Measurements from ENCODE around the gene WWOX. TPM values are rescaled to one million over a fixed set of nuclear protein-coding genes. Genes with fewer than 3 reads are reported as not detected.

Gene WWOX
- total RNA-seq, 6 experiments from 2014 or later, result 13.0 to 24.3 (median 16.5) TPM

DNA sequence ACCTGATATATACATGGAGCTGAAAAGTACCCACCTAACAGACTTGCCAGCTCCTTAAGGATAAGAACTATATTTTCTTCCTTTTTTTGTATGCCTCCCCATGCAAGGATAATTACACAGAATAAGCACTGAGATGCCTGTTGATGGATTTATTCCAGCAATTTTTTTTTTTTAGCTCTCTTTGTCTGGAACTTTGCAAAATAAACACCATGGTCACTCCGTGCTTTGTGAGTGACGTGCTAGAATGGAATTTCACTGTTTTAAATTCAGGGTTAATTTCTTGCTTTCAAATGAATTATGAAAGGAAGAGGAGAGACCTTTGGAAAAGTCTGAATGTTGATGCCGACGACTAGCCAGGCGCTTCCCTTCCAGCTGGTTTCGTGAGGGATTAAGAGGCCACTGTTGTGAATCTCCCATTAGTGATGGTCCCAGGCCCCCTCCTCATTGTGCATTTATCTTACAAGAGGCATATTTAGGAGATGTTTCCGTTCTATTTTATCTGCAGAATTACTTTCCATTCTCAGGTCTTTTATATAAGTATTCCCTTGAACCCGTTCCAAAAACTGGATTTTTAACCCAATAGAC, 529.1 kb downstream of the WWOX start:
- H3K4me3 ChIP-seq, result no peak overlapping the region
- intact Hi-C loops (cut with DNase I), result no loop called here
- no peaks in the 10 kb centered on the region for H3K27me3 ChIP-seq
- WGBS (ENCODE audit: insufficient coverage, low coverage, low lambda C conversion rate, missing lambda C conversion rate), result 91% methylated on average over 7 of the region's 8 CpGs
- no peak for DNase-seq
- H3K27ac ChIP-seq, result no peak overlapping the region
- H3K36me3 ChIP-seq, result no peaks in the 10 kb centered on the region
- no peak for TF ChIP-seq POLR2A (IDR thresholded peaks at IDR 0.05)
- TF ChIP-seq, protein P1, sequence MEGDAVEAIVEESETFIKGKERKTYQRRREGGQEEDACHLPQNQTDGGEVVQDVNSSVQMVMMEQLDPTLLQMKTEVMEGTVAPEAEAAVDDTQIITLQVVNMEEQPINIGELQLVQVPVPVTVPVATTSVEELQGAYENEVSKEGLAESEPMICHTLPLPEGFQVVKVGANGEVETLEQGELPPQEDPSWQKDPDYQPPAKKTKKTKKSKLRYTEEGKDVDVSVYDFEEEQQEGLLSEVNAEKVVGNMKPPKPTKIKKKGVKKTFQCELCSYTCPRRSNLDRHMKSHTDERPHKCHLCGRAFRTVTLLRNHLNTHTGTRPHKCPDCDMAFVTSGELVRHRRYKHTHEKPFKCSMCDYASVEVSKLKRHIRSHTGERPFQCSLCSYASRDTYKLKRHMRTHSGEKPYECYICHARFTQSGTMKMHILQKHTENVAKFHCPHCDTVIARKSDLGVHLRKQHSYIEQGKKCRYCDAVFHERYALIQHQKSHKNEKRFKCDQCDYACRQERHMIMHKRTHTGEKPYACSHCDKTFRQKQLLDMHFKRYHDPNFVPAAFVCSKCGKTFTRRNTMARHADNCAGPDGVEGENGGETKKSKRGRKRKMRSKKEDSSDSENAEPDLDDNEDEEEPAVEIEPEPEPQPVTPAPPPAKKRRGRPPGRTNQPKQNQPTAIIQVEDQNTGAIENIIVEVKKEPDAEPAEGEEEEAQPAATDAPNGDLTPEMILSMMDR (IDR thresholded peaks at IDR 0.05), result no peak
- no peak for ATAC-seq
- H3K4me1 ChIP-seq, result peaks cover 0 to 5% (median 0%) of the 10 kb centered on the region in 4 donors
- no peaks in the 10 kb centered on the region for H3K9me3 ChIP-seq

DNA sequence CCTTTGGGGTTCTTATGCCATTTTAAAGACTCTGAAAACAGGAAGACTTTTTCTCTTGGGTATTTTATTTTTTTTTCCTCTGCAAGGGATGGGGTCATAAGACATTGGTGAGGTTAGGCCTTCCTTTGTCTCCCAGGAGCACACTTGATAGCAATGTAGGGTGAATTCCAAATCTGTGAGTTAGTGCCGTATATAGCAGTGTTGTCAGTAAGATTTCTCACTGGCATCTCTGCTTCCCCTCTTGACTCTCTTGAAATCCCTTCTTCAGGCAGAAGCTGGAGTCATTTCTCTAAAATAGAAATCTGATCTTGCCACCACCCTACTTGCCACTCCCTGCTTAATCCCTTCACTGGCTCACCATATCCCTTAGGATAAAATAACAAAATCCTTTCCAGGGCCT, 529.7 kb downstream of the WWOX start:
- no peaks in the 10 kb centered on the region for H3K36me3 ChIP-seq
- no peaks in the 10 kb centered on the region for H3K9me3 ChIP-seq
- no peak overlapping the region for H3K27ac ChIP-seq
- TF ChIP-seq, protein P1 (IDR thresholded peaks at IDR 0.05), result no peak
- H3K4me1 ChIP-seq, result no peaks in the 10 kb centered on the region
- DNase-seq (no peak), ATAC-seq (no peak)
- 0% methylated on average over 1 of the region's 1 CpG for WGBS (ENCODE audit: insufficient coverage, low coverage, low lambda C conversion rate, missing lambda C conversion rate)
- intact Hi-C loops (cut with DNase I), result no loop called here
- no peaks in the 10 kb centered on the region for H3K27me3 ChIP-seq
- H3K4me3 ChIP-seq, result no peak overlapping the region

GRCh38 chr16:78630102-78630501, 530.6 kb downstream of the WWOX start:
- TF ChIP-seq, protein P1 (IDR thresholded peaks at IDR 0.05), result no peak
- no peak for TF ChIP-seq POLR2A (IDR thresholded peaks at IDR 0.05)
- Histone ChIP-seq H3K27ac (no peak overlapping the region), H3K4me3 (no peak overlapping the region), H3K9me3 (no peaks in the 10 kb centered on the region), H3K4me1 (no peaks in the 10 kb centered on the region), H3K36me3 (no peaks in the 10 kb centered on the region), H3K27me3 (no peaks in the 10 kb centered on the region)
- ATAC-seq, result no peak
- WGBS (ENCODE audit: insufficient coverage, low coverage, low lambda C conversion rate, missing lambda C conversion rate), result 96% methylated on average over 2 of the region's 3 CpGs
- no peak for DNase-seq
- intact Hi-C loops (cut with DNase I), result no loop called here

DNA sequence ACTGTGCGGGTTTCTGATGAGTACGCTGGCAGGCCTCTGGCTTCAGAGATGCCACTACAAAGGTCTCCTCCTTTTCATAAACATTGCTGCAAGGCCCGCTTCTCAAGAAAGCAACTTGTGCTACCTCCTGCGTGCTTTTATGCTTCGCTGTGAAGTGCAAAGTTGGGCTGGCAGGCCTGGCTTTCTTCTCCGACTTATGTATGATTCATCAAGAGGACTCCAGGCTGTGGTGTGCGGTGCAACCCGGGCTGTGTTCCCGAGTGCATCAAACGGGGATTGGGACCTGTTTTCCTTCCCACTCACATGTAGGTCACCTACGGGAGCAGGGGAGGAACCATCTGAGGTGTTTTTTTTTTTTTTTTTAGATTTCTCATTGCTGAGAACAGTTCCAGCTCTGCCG, 534.1 kb downstream of the WWOX start:
- Histone ChIP-seq H3K9me3 (no peaks in the 10 kb centered on the region), H3K36me3 (no peaks in the 10 kb centered on the region), H3K4me3 (no peak overlapping the region), H3K27ac (no peak overlapping the region), H3K4me1 (no peaks in the 10 kb centered on the region), H3K27me3 (no peaks in the 10 kb centered on the region)
- intact Hi-C loops (cut with DNase I), result no loop called here
- ATAC-seq (no peak), DNase-seq (no peak)
- 86% methylated on average over 12 of the region's 12 CpGs for WGBS (ENCODE audit: insufficient coverage, low coverage, low lambda C conversion rate, missing lambda C conversion rate)
- TF ChIP-seq, protein P1 (IDR thresholded peaks at IDR 0.05), result no peak
- TF ChIP-seq POLR2A (IDR thresholded peaks at IDR 0.05), result no peak

DNA sequence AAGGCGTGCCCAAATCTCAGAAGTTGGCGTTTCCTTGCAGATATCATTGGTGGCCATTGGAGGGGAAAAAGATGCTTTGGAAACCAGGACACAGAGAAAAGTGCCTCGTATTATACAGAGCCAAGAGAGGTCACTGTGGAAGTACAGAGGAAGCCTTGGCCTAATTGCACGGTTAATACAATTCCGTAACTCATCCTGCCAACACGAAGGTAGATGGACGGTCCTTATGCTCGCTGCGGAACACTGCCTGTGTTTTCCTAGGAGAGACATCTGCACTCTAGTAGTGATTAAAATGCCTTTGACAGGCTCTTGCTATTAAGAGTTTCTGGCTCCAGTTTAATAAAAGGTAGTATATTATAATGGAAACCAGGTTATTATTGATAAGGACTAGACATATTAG, 536.4 kb downstream of the WWOX start:
- DNase-seq, result no peak
- no peaks in the 10 kb centered on the region for H3K9me3 ChIP-seq
- intact Hi-C loops (cut with DNase I), result no loop called here
- no peak overlapping the region for H3K27ac ChIP-seq
- WGBS (ENCODE audit: insufficient coverage, low coverage, low lambda C conversion rate, missing lambda C conversion rate), result 95% methylated on average over 9 of the region's 9 CpGs
- H3K27me3 ChIP-seq, result no peaks in the 10 kb centered on the region
- TF ChIP-seq, protein P1 (IDR thresholded peaks at IDR 0.05), result no peak
- no peak for ATAC-seq
- H3K4me3 ChIP-seq, result no peak overlapping the region
- H3K4me1 ChIP-seq, result no peaks in the 10 kb centered on the region
- no peaks in the 10 kb centered on the region for H3K36me3 ChIP-seq

Data from right lobe of liver (tissue), 6 donors.